ENCODE measurements around the gene NEUROD4. TPM values are rescaled to one million over a fixed set of nuclear protein-coding genes. Genes with fewer than 3 reads are reported as not detected.

The NEUROD4 gene
- total and polyA plus RNA-seq, 2 experiments from 2014 or later, result not detected

- H3K4me1 ChIP-seq (ENCODE audit: insufficient read depth), result no peaks in the 10 kb centered on the region
- 77% methylated on average over 10 of the region's 10 CpGs for WGBS (ENCODE audit: low lambda C conversion rate, missing lambda C conversion rate)
- TF ChIP-seq CTCF (IDR thresholded peaks at IDR 0.05; ENCODE audit: poor library complexity) (no peak), EZH2phosphoT487 (IDR thresholded peaks at IDR 0.05; ENCODE audit: low read depth, severe bottlenecking, unreplicated experiment) (no peak), EZH2 (IDR thresholded peaks at IDR 0.05; ENCODE audit: borderline replicate concordance) (no peak)
- no peaks in the 10 kb centered on the region for H3K79me2 ChIP-seq
- H3K4me2 ChIP-seq, result no peak overlapping the region
- H3K27ac ChIP-seq, result no peak overlapping the region
- H3K9me3 ChIP-seq (ENCODE audit: low read depth), result no peaks in the 10 kb centered on the region
- no peak overlapping the region for H3K4me3 ChIP-seq
- H3K36me3 ChIP-seq (replicated peaks; ENCODE audit: insufficient read depth, low read depth), result no peaks in the 10 kb centered on the region
- H3K9me2 ChIP-seq (replicated peaks; ENCODE audit: insufficient read depth), result no peaks in the 10 kb centered on the region
- no peaks in the 10 kb centered on the region for H4K20me1 ChIP-seq (ENCODE audit: insufficient read depth, poor library complexity, severe bottlenecking)
- DNase-seq (ENCODE audit: low spot score), result no peak
- H2AFZ ChIP-seq, result no peak overlapping the region
- H3K27me3 ChIP-seq, result peaks cover 30% of the 10 kb centered on the region
Measured at GRCh38 chr12:55039395-55040354, 19.9 kb downstream of the NEUROD4 start.

GRCh38 chr12:55041345-55042055, 21.7 kb downstream of the NEUROD4 start:
- Histone ChIP-seq H3K36me3 (replicated peaks; ENCODE audit: insufficient read depth, low read depth) (no peaks in the 10 kb centered on the region), H3K4me2 (no peak overlapping the region), H3K4me3 (no peak overlapping the region), H3K79me2 (no peaks in the 10 kb centered on the region), H3K27ac (no peak overlapping the region), H3K9me3 (ENCODE audit: low read depth) (no peaks in the 10 kb centered on the region), H3K4me1 (ENCODE audit: insufficient read depth) (no peaks in the 10 kb centered on the region), H2AFZ (no peak overlapping the region), H4K20me1 (ENCODE audit: insufficient read depth, poor library complexity, severe bottlenecking) (no peaks in the 10 kb centered on the region), H3K9me2 (replicated peaks; ENCODE audit: insufficient read depth) (no peaks in the 10 kb centered on the region), H3K27me3 (peaks cover 30% of the 10 kb centered on the region)
- WGBS (ENCODE audit: low lambda C conversion rate, missing lambda C conversion rate), result 83% methylated on average over 4 of the region's 4 CpGs
- DNase-seq (ENCODE audit: low spot score), result no peak
- TF ChIP-seq EZH2phosphoT487 (IDR thresholded peaks at IDR 0.05; ENCODE audit: low read depth, severe bottlenecking, unreplicated experiment) (no peak), CTCF (IDR thresholded peaks at IDR 0.05; ENCODE audit: poor library complexity) (no peak), EZH2 (IDR thresholded peaks at IDR 0.05; ENCODE audit: borderline replicate concordance) (no peak)

GRCh38 chr12:55043542-55043941, 23.8 kb downstream of the NEUROD4 start:
- Histone ChIP-seq H3K79me2 (no peaks in the 10 kb centered on the region), H3K9me2 (replicated peaks; ENCODE audit: insufficient read depth) (no peaks in the 10 kb centered on the region), H2AFZ (no peak overlapping the region), H3K9me3 (ENCODE audit: low read depth) (no peaks in the 10 kb centered on the region), H3K4me2 (no peak overlapping the region), H3K4me3 (no peak overlapping the region), H3K27me3 (peaks cover 30% of the 10 kb centered on the region), H4K20me1 (ENCODE audit: insufficient read depth, poor library complexity, severe bottlenecking) (no peaks in the 10 kb centered on the region), H3K4me1 (ENCODE audit: insufficient read depth) (no peaks in the 10 kb centered on the region), H3K36me3 (replicated peaks; ENCODE audit: insufficient read depth, low read depth) (no peaks in the 10 kb centered on the region), H3K27ac (no peak overlapping the region)
- DNase-seq (ENCODE audit: low spot score), result no peak
- TF ChIP-seq CTCF (IDR thresholded peaks at IDR 0.05; ENCODE audit: poor library complexity) (no peak), EZH2 (IDR thresholded peaks at IDR 0.05; ENCODE audit: borderline replicate concordance) (no peak), EZH2phosphoT487 (IDR thresholded peaks at IDR 0.05; ENCODE audit: low read depth, severe bottlenecking, unreplicated experiment) (no peak)
- 96% methylated on average over 3 of the region's 3 CpGs for WGBS (ENCODE audit: low lambda C conversion rate, missing lambda C conversion rate)
